ENCODE data around the gene CTNNBL1. TPM values are rescaled to one million over a fixed set of nuclear protein-coding genes. Genes with fewer than 3 reads are reported as not detected.

CTNNBL1 gene
- total and polyA plus RNA-seq, 8 donors = 10.5 to 148 (median 42.0) TPM

DNA sequence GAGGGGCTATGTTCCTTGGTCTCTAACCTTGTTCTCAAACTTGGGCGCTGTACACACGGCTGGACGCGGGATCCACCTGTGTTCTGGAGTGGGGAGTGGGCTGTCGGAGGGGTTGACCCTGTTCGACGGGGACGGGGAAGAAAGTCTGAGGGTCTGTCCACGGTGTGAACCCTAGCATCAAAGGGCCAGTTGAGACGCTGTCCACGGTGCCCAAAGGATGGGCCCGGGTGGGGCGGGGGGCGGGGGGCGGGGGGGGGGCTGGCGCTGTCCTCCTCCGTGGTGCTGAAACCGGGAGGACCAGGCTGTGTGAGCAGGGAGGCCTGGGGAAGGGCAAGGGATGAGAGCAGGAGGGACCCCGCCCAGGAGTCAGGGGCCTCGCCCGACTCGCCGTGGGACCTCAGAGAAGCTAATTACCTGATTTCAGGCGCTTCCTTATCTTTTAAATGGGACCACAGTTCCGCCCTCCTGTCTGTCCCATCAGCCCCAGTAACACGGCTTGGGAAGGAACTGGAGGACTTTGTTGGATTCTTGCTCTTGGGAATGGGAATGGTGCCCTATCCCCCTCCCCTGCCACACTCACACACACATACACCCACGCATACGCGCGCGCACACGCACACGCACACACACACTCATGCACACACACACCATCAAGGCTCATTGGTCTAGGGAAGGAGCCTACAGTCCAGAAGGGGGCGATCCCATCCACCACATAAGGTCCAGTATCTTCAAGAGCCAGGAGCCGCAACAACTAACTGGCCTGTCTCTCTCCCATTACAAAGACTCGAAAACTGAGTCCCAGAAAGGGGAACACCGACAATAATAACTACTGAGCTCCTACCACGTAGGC lies 208.0 kb downstream of the CTNNBL1 start:
- Histone ChIP-seq H3K4me1 (peaks cover 11 to 22% (median 16%) of the 10 kb centered on the region in 4 donors), H3K27ac (no peak overlapping the region), H3K9me3 (no peaks in the 10 kb centered on the region), H3K27me3 (peaks cover 0 to 85% (median 47%) of the 10 kb centered on the region in 3 donors), H3K36me3 (no peaks in the 10 kb centered on the region), H3K4me3 (peak overlapping the region; percentile 41 to 53 (median 46))
- TF ChIP-seq EP300 (IDR thresholded peaks at IDR 0.05) (no peak), CTCF (IDR thresholded peaks at IDR 0.05) (peak in 4 of 7 experiments; percentile 6 to 57 (median 31)), POLR2AphosphoS5 (IDR thresholded peaks at IDR 0.05) (no peak), POLR2A (IDR thresholded peaks at IDR 0.05) (no peak)
- WGBS, 5 donors = 9 to 19% (median 12%) methylated on average over 25 to 38 of the region's 38 CpGs
- intact Hi-C loops (cut with DNase I; ENCODE audit: low total_unique reads) = loop anchor here (10.0 kb wide), 1 partner anchor 93 kb away; no protein-coding TSS in a partner anchor
- DNase-seq = peak; percentile 53 to 87

DNA sequence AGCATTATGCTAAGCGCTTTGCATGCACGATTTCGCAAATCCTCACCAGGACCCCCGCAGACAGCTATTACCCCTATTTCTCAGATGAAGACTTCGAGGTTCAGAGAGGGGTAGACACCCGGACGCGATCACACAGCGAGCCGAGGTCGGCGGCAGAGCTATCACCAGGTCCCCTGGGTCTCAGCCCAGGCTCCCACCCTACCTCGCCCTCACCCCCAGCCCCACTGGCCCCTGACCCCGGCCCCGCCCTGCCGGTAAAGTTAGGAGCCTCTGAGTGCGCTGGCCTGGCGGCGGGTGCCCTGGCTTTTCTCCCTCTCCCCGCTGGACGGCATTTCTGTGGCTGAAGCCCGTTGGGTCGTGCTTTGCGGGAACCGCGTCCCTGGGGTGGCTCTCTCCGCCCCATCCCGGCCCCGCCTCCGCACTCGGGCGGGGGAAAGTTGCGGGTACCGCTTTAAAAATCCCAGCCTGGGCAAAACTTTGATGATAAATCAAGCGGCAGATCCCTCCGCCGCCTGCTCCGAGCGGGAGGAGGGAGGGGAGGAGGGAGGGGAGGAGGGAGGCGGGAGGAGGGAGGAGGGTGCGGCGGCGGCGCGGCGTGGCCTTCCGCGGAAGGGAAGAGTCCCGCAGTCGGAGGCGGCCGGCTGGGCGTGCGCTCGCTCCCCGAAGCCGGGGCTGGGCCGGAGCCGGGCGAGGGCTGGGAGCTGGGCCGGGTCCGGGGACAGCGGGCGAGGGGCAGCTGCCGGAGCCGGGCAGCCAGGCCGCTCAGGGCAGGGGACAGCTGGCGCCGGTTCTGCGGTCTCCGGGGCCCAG lies 208.9 kb downstream of the CTNNBL1 start, which contains the start of gene VSTM2L:
VSTM2L (plus strand) TSS at position 624 of the 810 bp plus-strand sequence. CDS start 224 bp downstream, outside the sequence.
- WGBS, 5 donors = 5 to 19% (median 5%) methylated on average over 15 to 71 of the region's 71 CpGs
- peak within 1 kb of the TSS; percentile 41 to 53 (median 46) for H3K4me3 ChIP-seq
- peak within 1 kb of the TSS in 2 of 5 donors; percentile 23 to 59 for H3K27ac ChIP-seq
- no peaks in the 10 kb centered on the region for H3K36me3 ChIP-seq
- intact Hi-C loops (cut with DNase I; ENCODE audit: low total_unique reads) = loop anchor here (10.0 kb wide), 1 partner anchor 92 kb away; no protein-coding TSS in a partner anchor
- no peak for TF ChIP-seq POLR2A (IDR thresholded peaks at IDR 0.05)
- no peak for TF ChIP-seq CTCF (IDR thresholded peaks at IDR 0.05)
- TF ChIP-seq POLR2AphosphoS5 (IDR thresholded peaks at IDR 0.05) = no peak
- no peak for TF ChIP-seq EP300 (IDR thresholded peaks at IDR 0.05)
- no peaks in the 10 kb centered on the region for H3K9me3 ChIP-seq
- peaks cover 0 to 94% (median 48%) of the 10 kb centered on the region in 3 donors for H3K27me3 ChIP-seq
- peaks cover 11 to 24% (median 16%) of the 10 kb centered on the region in 4 donors for H3K4me1 ChIP-seq
- DNase-seq = peak; percentile 34 to 75

DNA sequence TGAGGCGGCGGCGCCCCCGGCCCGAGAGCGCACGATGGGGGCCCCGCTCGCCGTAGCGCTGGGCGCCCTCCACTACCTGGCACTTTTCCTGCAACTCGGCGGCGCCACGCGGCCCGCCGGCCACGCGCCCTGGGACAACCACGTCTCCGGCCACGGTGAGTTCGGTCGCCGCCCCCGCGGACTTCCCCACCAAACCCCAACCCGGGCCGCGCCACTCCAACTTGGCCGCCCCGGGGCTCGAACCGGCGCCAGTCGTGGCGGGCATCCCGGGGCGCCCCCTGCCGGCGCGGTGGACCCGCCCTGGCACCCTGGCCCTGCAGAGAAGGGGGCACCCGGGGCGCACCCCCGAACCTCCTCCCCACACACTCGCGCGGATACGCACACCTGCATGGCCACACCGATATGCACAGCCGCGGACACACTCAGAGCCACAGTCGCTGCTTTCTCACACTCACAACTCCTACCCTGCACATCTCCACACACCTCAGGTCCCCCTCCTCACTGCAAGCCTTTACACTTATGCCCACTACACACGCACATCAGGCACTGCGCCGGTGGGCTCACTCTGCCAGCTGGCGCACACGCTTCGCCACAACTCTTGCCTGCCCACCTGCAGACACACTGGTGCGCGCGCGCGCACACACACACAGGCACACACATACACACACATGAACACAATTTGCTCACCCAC lies 209.6 kb downstream of the CTNNBL1 start:
- peak in 1 of 2 donors; percentile 33 for DNase-seq
- peak overlapping the region in 2 of 5 donors; percentile 23 to 59 for H3K27ac ChIP-seq
- WGBS, 5 donors = 25 to 51% (median 36%) methylated on average over 37 to 67 of the region's 67 CpGs
- H3K4me3 ChIP-seq = peak overlapping the region; percentile 41 to 53 (median 46)
- no peaks in the 10 kb centered on the region for H3K9me3 ChIP-seq
- TF ChIP-seq EP300 (IDR thresholded peaks at IDR 0.05) = no peak
- no peak for TF ChIP-seq POLR2A (IDR thresholded peaks at IDR 0.05)
- no peak for TF ChIP-seq CTCF (IDR thresholded peaks at IDR 0.05)
- no peak for TF ChIP-seq POLR2AphosphoS5 (IDR thresholded peaks at IDR 0.05)
- peaks cover 11 to 29% (median 16%) of the 10 kb centered on the region in 4 donors for H3K4me1 ChIP-seq
- intact Hi-C loops (cut with DNase I; ENCODE audit: low total_unique reads) = loop anchor here (10.0 kb wide), 1 partner anchor 91 kb away; no protein-coding TSS in a partner anchor
- H3K36me3 ChIP-seq = no peaks in the 10 kb centered on the region
- peaks cover 0 to 97% (median 48%) of the 10 kb centered on the region in 3 donors for H3K27me3 ChIP-seq

Data from stomach (tissue), 9 donors.